Subcutaneous adipose tissue (tissue), 4 donors: ENCODE data around the gene WASF2. TPM values are rescaled to one million over a fixed set of nuclear protein-coding genes. Genes with fewer than 3 reads are reported as not detected.

Source experiments
- total RNA-seq, 4 donors: library from RNA; depleted of rRNA; stranded (reverse); fragments of >200 nt; gene quantifications; one replicate each; pipeline ENCODE4 v1.1.0, GENCODE V29; 2016
- TF ChIP-seq, protein P1 (sequence below): fragments of 450-650 bp; IDR thresholded peaks from one replicate; pipeline ENCODE4 v1.5.1; 2016; ENCODE audit warnings: low read depth, mild to moderate bottlenecking, control low read depth, antibody characterized with exemption, moderate library complexity

Gene WASF2
- total RNA-seq, 4 donors from 2014 or later = 72.8 to 94.9 (median 80.9) TPM

DNA sequence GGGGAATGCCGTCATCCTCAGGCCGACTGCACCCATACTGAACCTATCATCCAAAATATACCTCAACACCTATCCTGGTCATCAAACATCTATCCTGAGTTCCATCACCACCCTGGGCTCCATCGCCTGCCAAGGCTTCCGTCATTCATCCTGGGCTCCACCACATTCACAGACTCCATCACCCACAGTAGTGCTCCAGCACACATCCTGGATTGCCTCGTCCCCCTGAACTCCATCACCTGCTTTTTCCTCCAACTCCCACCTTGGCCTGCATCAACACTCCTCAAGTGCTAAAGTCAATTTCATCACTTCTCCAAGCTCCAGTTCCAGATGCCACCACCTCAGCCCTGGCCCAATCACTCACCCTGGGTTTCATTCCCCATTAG is 131.0 kb downstream of the WASF2 start:
- TF ChIP-seq, protein P1, sequence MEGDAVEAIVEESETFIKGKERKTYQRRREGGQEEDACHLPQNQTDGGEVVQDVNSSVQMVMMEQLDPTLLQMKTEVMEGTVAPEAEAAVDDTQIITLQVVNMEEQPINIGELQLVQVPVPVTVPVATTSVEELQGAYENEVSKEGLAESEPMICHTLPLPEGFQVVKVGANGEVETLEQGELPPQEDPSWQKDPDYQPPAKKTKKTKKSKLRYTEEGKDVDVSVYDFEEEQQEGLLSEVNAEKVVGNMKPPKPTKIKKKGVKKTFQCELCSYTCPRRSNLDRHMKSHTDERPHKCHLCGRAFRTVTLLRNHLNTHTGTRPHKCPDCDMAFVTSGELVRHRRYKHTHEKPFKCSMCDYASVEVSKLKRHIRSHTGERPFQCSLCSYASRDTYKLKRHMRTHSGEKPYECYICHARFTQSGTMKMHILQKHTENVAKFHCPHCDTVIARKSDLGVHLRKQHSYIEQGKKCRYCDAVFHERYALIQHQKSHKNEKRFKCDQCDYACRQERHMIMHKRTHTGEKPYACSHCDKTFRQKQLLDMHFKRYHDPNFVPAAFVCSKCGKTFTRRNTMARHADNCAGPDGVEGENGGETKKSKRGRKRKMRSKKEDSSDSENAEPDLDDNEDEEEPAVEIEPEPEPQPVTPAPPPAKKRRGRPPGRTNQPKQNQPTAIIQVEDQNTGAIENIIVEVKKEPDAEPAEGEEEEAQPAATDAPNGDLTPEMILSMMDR = no peak

DNA sequence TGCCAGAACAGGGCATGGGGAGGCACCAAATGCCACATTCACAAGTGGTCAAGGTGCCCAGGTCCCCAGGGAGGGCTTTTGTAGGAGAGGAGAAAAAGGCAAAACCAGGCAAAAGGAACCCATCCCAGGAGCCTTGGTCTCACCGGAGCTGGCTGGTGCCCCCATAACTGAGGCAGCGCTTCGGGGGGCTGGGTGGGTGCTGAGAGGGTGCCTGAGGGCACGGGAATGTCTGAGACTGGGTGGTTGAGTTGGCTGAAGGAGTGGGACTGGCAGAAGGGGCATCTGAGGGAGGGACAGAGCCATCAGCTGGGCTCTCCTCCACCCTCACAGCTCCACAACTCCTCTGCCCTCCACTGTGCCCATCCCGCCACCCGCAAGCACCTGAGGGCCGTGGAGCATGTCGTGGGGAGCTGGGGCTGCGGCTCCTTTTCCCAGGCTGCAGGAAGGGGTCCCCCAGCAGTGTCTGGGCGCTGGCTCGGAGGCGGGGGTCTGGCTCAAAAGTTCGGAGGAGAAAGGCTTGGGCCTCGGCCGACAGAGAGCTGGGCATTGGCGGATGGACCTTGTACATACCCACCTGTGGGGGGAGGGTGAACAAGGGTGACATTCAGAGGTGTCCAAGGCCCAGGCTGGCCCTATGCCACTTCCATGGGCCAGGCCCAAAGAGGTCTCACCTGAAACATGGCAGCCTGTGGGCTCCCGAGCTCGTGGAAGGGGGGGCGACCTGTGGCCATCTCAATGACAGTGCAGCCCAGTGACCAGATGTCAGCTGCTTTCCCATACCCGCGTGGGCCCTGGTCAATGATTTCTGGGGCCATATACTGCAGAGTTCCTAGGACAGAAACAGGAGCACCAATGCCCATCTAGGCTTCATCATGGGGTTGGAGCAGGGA is 131.7 kb downstream of the WASF2 start:
- TF ChIP-seq, protein P1 = no peak

- TF ChIP-seq, protein P1 = no peak
Measured at GRCh38 chr1:27357281-27358037, 132.5 kb downstream of the WASF2 start.

- TF ChIP-seq, protein P1 = no peak
Measured at GRCh38 chr1:27356619-27357280, 133.2 kb downstream of the WASF2 start.

- TF ChIP-seq, protein P1 = no peak
Measured at GRCh38 chr1:27356277-27356618, 133.7 kb downstream of the WASF2 start.

DNA sequence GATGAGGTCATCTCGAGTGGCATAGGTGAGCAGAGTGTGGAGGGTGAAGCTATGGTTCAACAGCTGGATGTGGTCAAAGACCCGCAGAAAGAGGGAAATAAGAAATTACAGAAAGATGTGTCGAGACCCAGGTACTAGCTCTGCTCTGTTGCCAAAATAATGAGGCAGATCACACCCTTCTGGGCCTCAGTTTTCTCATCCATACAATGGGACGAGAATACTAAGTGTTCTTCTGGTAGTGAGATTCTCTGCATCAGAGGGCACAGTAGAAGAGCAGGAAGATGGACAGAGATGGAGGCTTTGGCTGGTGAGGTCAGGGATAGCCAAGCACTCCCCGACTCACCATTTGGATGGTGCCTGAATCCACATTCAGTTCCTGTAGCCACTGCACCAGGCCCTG is 134.3 kb downstream of the WASF2 start:
- TF ChIP-seq, protein P1 = no peak

Other genes with a start within 250 kb of the WASF2 start
- 10 to 100 TPM; 15.9 to 23.7 (median 18.9) TPM for gene TMEM222, start 168.0 kb downstream of the WASF2 start, total RNA-seq
- 1 to 10 TPM in 2 of 4 donors, under 1 TPM in 1, not detected in 1; 0.94 to 1.9 (median 1.1) TPM for gene SYTL1, start 148.1 kb downstream of the WASF2 start, total RNA-seq
- gene MAP3K6, start 123.2 kb downstream of the WASF2 start, total RNA-seq = 100 to 1,000 TPM in 1 of 4 donors, 10 to 100 TPM in 3; 26.4 to 129 (median 35.1) TPM
- gene FCN3, start 115.3 kb downstream of the WASF2 start, total RNA-seq = 100 to 1,000 TPM in 1 of 4 donors, 10 to 100 TPM in 1, 1 to 10 TPM in 2; 2.0 to 247 (median 19.1) TPM
- not detected for gene CD164L2, start 106.8 kb downstream of the WASF2 start, total RNA-seq
- under 1 TPM in 2 of 4 donors, not detected in 2; 0.51 to 0.66 TPM for gene GPR3, start 97.5 kb downstream of the WASF2 start, total RNA-seq
- gene AHDC1, start 114.0 kb upstream of the WASF2 start, total RNA-seq = 10 to 100 TPM in 2 of 4 donors, 1 to 10 TPM in 2; 2.9 to 13.6 (median 7.1) TPM
- 100 to 1,000 TPM in 1 of 4 donors, 10 to 100 TPM in 3; 22.4 to 179 (median 44.6) TPM for gene FGR, start 145.0 kb upstream of the WASF2 start, total RNA-seq
- 100 to 1,000 TPM in 1 of 4 donors, 10 to 100 TPM in 3; 28.4 to 420 (median 77.5) TPM for gene IFI6, start 182.0 kb upstream of the WASF2 start, total RNA-seq
- gene FAM76A, start 235.8 kb upstream of the WASF2 start, total RNA-seq = 10 to 100 TPM; 19.4 to 37.9 (median 23.3) TPM